IMR-90 (cell line): Measurements from ENCODE around the gene TMEM135. TPM values are rescaled to one million over a fixed set of nuclear protein-coding genes. Genes with fewer than 3 reads are reported as not detected.

Experiments
- ATAC-seq: fragments of 200-7000 bp; cut with Tn5 transposase; 2 replicates; pipeline ENCODE4 v1.9.1; 2020; ENCODE audit warnings: low read depth, mild to moderate bottlenecking, moderate library complexity
- BruUV-seq: library from RNA; stranded (reverse); fragments of 400-500 nt; replicated peaks from 2 replicates; lab custom pipeline; 2021; lab: Mats Ljungman, UMichigan
- CTCF ChIA-PET: fragments of 300-600 bp; formaldehyde crosslinking; extraction: SDS; loops from one replicate; lab custom pipeline; 2021; ENCODE audit warnings: antibody characterized with exemption; lab: Yijun Ruan, JAX
- POLR2A ChIA-PET: fragments of 300-600 bp; sonication (Branson Sonifier 250); formaldehyde crosslinking; loops from one replicate; lab custom pipeline; 2022; ENCODE audit warnings: antibody characterized with exemption; ENCODE audit not compliant: unreplicated experiment; lab: Charles Lee
- DNase-seq: peaks from one replicate; pipeline ENCODE4 v3.0.0; 2013
- H2AFZ ChIP-seq: replicated peaks from 2 replicates; pipeline ENCODE3; 2013; ENCODE audit warnings: low read length, mild to moderate bottlenecking; ENCODE audit not compliant: poor library complexity
- H2AK5ac ChIP-seq: 2 replicates; pipeline ENCODE4 v1.6.1; 2013; ENCODE audit warnings: low read depth, low read length, inconsistent platforms
- H2AK9ac ChIP-seq: replicated peaks from 2 replicates; pipeline ENCODE3; 2013; ENCODE audit warnings: mild to moderate bottlenecking, low read depth, low read length, moderate library complexity; ENCODE audit not compliant: poor library complexity
- H2BK120ac ChIP-seq: 2 replicates; pipeline ENCODE4 v1.6.1; 2013; ENCODE audit warnings: low read depth, low read length, inconsistent platforms
- H2BK15ac ChIP-seq: 3 replicates; pipeline ENCODE4 v1.6.1; 2013; ENCODE audit warnings: low read depth, low read length, inconsistent platforms
- H2BK20ac ChIP-seq: 2 replicates; pipeline ENCODE4 v1.6.1; 2013; ENCODE audit warnings: low read depth, mild to moderate bottlenecking, inconsistent platforms, low read length, moderate library complexity
- H2BK5ac ChIP-seq: 2 replicates; pipeline ENCODE4 v1.6.1; 2013; ENCODE audit warnings: mild to moderate bottlenecking, low read depth, low read length, inconsistent platforms; ENCODE audit not compliant: poor library complexity, severe bottlenecking
- H3K14ac ChIP-seq: replicated peaks from 2 replicates; pipeline ENCODE4 v1.6.1; 2013; ENCODE audit warnings: low read depth, low read length, inconsistent platforms
- H3K18ac ChIP-seq: 2 replicates; pipeline ENCODE4 v1.6.1; 2013; ENCODE audit warnings: low read depth, low read length, control low read depth
- H3K23ac ChIP-seq: 2 replicates; pipeline ENCODE4 v1.6.1; 2013; ENCODE audit warnings: low read depth, low read length, inconsistent platforms
- H3K27ac ChIP-seq: 2 replicates; pipeline ENCODE4 v1.5.1; 2013; ENCODE audit warnings: mild to moderate bottlenecking, control low read depth, low read length; ENCODE audit not compliant: insufficient read depth
- H3K27me3 ChIP-seq: 2 replicates; pipeline ENCODE4 v1.6.1; 2013; ENCODE audit warnings: low read length; ENCODE audit not compliant: control insufficient read depth, insufficient read depth
- H3K36me3 ChIP-seq: 2 replicates; pipeline ENCODE4 v1.6.1; 2013; ENCODE audit warnings: low read length, mixed read lengths; ENCODE audit not compliant: control insufficient read depth, insufficient read depth
- H3K4ac ChIP-seq: 2 replicates; pipeline ENCODE4 v1.6.1; 2013; ENCODE audit warnings: low read depth, low read length, inconsistent platforms
- H3K4me1 ChIP-seq: 2 replicates; pipeline ENCODE4 v1.6.1; 2013; ENCODE audit warnings: low read length, mixed read lengths; ENCODE audit not compliant: control insufficient read depth, insufficient read depth
- H3K4me2 ChIP-seq: 2 replicates; pipeline ENCODE4 v1.6.1; 2013; ENCODE audit warnings: low read depth, mild to moderate bottlenecking, control low read depth, low read length, moderate library complexity
- H3K4me3 ChIP-seq: 2 replicates; pipeline ENCODE4 v1.5.1; 2013; ENCODE audit warnings: low read depth, mild to moderate bottlenecking, control low read depth, low read length, moderate library complexity; ENCODE audit not compliant: insufficient read depth
- H3K56ac ChIP-seq: 2 replicates; pipeline ENCODE4 v1.6.1; 2013; ENCODE audit warnings: low read length, inconsistent platforms; ENCODE audit not compliant: insufficient read depth; ENCODE audit errors: extremely low read depth
- H3K79me1 ChIP-seq, 2 experiments: 2 replicates each; pipeline ENCODE4 v1.6.1; 2013; ENCODE audit warnings: low read length in 2 of 2, inconsistent platforms in 1 of 2, low read depth in 1 of 2
- H3K9ac ChIP-seq: 2 replicates; pipeline ENCODE4 v1.6.1; 2013; ENCODE audit warnings: low read depth, low read length, control low read depth
- H3K9me1 ChIP-seq: 2 replicates; pipeline ENCODE4 v1.6.1; 2013; ENCODE audit warnings: low read length, inconsistent platforms; ENCODE audit not compliant: insufficient read depth
- H3K9me3 ChIP-seq: 2 replicates; pipeline ENCODE4 v1.6.1; 2013; ENCODE audit warnings: low read length; ENCODE audit not compliant: control insufficient read depth, insufficient read depth
- H4K20me1 ChIP-seq: 2 replicates; pipeline ENCODE4 v1.6.1; 2013; ENCODE audit warnings: low read length, inconsistent platforms; ENCODE audit not compliant: insufficient read depth
- H4K5ac ChIP-seq: 2 replicates; pipeline ENCODE4 v1.6.1; 2013; ENCODE audit warnings: mild to moderate bottlenecking, low read depth, low read length, control low read depth
- H4K8ac ChIP-seq, 2 experiments: 2 replicates each; pipeline ENCODE4 v1.6.1; 2013; ENCODE audit warnings: low read depth in 2 of 2, low read length in 2 of 2, control low read depth in 1 of 2, inconsistent platforms in 1 of 2
- H4K91ac ChIP-seq: 2 replicates; pipeline ENCODE4 v1.6.1; 2013; ENCODE audit warnings: low read depth, low read length, inconsistent platforms; ENCODE audit not compliant: insufficient read depth
- BHLHE40 ChIP-seq: fragments of 150-350 bp; IDR thresholded peaks from 2 replicates; pipeline ENCODE4 v1.6.1; 2016; ENCODE audit warnings: mild to moderate bottlenecking, low read depth, low read length
- CEBPB ChIP-seq: IDR thresholded peaks from 2 replicates; pipeline ENCODE4 v1.6.1; 2012; ENCODE audit warnings: low read depth, low read length, improper control_type of control experiment
- CHD1 ChIP-seq: IDR thresholded peaks from 2 replicates; pipeline ENCODE4 v1.6.1; 2012; ENCODE audit warnings: low read depth, low read length, improper control_type of control experiment
- CTCF ChIP-seq: conservative IDR thresholded peaks from 2 replicates; pipeline ENCODE4 v1.5.1; 2012; ENCODE audit warnings: mild to moderate bottlenecking, low read depth, low read length, improper control_type of control experiment
- FOS ChIP-seq: fragments of 150-350 bp; IDR thresholded peaks from 2 replicates; pipeline ENCODE4 v1.6.1; 2016; ENCODE audit warnings: low read depth, low read length
- MAFK ChIP-seq: IDR thresholded peaks from 2 replicates; pipeline ENCODE4 v1.6.1; 2012; ENCODE audit warnings: low read depth, low read length, improper control_type of control experiment
- MAZ ChIP-seq: IDR thresholded peaks from 2 replicates; pipeline ENCODE4 v1.6.1; 2012; ENCODE audit warnings: low read depth, mild to moderate bottlenecking, low read length, improper control_type of control experiment, moderate library complexity, borderline replicate concordance
- MXI1 ChIP-seq: IDR thresholded peaks from 2 replicates; pipeline ENCODE4 v1.6.1; 2012; ENCODE audit warnings: low read depth, mild to moderate bottlenecking, low read length, moderate library complexity, borderline replicate concordance
- NFE2L2 ChIP-seq: fragments of 150-350 bp; IDR thresholded peaks from 2 replicates; pipeline ENCODE4 v1.6.1; 2016; ENCODE audit warnings: low read depth, mild to moderate bottlenecking, low read length
- POLR2A ChIP-seq: IDR thresholded peaks from 2 replicates; pipeline ENCODE4 v1.6.1; 2012; ENCODE audit warnings: mild to moderate bottlenecking, low read depth, low read length
- RAD21 ChIP-seq: IDR thresholded peaks from 2 replicates; pipeline ENCODE4 v1.6.1; 2012; ENCODE audit warnings: low read length, improper control_type of control experiment
- RCOR1 ChIP-seq: IDR thresholded peaks from 2 replicates; pipeline ENCODE4 v1.6.1; 2012; ENCODE audit warnings: mild to moderate bottlenecking, low read length, improper control_type of control experiment; ENCODE audit not compliant: insufficient replicate concordance
- RFX5 ChIP-seq: IDR thresholded peaks from 2 replicates; pipeline ENCODE4 v1.8.0; 2012; ENCODE audit warnings: low read depth, mild to moderate bottlenecking, low read length, moderate library complexity
- SMC3 ChIP-seq: fragments of 150-350 bp; IDR thresholded peaks from 2 replicates; pipeline ENCODE4 v1.6.1; 2016; ENCODE audit warnings: low read depth, mild to moderate bottlenecking, antibody characterized with exemption, low read length, moderate library complexity
- USF2 ChIP-seq: fragments of 150-350 bp; IDR thresholded peaks from 2 replicates; pipeline ENCODE4 v1.6.1; 2017; ENCODE audit warnings: mild to moderate bottlenecking, antibody characterized with exemption, low read length, low read depth
- whole genome bisulfite sequencing, 2 experiments: methylation state at CpG; one replicate each; pipeline versions ENCODE4 v1.1.5 to v1.1.7; 2013; ENCODE audit warnings: missing lambda C conversion rate in 2 of 2; ENCODE audit not compliant: insufficient read length in 1 of 2; ENCODE audit errors: extremely low coverage in 2 of 2; 5-methylcytosine and 5-hydroxymethylcytosine counted together
- dilution Hi-C: fragments of 300-500 bp; cut with HindIII; formaldehyde crosslinking; loops from one replicate; pipeline ENCODE4 v1.14.3; 2018; ENCODE audit warnings: low sequenced_read_pairs; ENCODE audit not compliant: unreplicated experiment
- in situ Hi-C: fragments of 300-500 bp; cut with MboI; formaldehyde crosslinking; loops from 3 replicates; pipeline ENCODE4 v1.14.3; 2019; ENCODE audit warnings: low sequenced_read_pairs, inconsistent platforms, mixed read lengths
- intact Hi-C: fragments of 100-400 bp; cut with micrococcal nuclease; formaldehyde crosslinking; loops from 2 replicates; pipeline ENCODE4 v1.10.0; 2022
- polyA plus RNA-seq, 3 experiments: library from polyadenylated mRNA; depleted of rRNA; stranded (reverse); fragments of >200 nt; gene quantifications; 2 replicates each; pipeline ENCODE4 v1.2.3, GENCODE V29; 2012; ENCODE audit warnings: low replicate concordance in 1 of 3
- total RNA-seq: library from RNA; depleted of rRNA; stranded (reverse); fragments of >200 nt; gene quantifications from 2 replicates; pipeline ENCODE4 v1.2.3, GENCODE V29; 2012
- TF ChIP-seq, protein P1 (sequence below): fragments of 150-350 bp; IDR thresholded peaks from 2 replicates; pipeline ENCODE4 v1.6.1; 2016; ENCODE audit warnings: low read depth, mild to moderate bottlenecking, low read length, moderate library complexity, borderline replicate concordance

The TMEM135 gene
- total and polyA plus RNA-seq, 2 of the 4 experiments (the other 2 are of a cell fraction): 3.9 to 5.9 TPM

DNA sequence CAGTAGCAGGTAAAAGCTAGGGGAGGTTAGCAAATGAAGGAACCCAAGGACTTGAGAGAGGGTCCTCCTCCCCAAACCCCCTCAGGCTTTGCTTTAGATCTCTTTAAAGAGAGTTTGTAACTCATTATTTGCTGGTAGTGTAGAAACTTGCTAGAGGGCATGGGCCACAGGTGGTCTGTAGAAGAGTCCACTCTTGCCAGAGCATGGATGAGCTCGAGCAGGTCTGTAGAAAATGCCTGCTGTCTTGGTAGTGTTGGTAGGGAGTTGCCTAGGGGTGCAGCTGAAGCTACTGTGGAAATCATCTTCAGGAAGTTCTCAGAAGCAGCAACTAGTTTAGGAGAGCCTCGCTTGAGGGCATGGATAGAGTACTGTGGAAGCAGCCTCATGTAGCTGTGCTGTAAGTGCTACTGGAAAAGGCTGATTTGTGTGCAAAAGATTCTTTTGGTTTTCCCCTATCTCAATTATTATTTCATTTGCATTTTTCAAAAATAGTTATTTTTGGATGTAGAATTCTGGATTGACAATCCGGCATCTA lies 104.3 kb downstream of the TMEM135 start:
- no peak overlapping the region for H4K5ac ChIP-seq
- H3K14ac ChIP-seq: 0 out of 2 replicates have a peak overlapping the region, but pooled peaks have one; percentile 24
- H3K9me3 ChIP-seq: no peaks in the 10 kb centered on the region
- H2AFZ ChIP-seq: no peak overlapping the region
- BruUV-seq: no TSS peak
- no peak for TF ChIP-seq CEBPB
- TF ChIP-seq, protein P1, sequence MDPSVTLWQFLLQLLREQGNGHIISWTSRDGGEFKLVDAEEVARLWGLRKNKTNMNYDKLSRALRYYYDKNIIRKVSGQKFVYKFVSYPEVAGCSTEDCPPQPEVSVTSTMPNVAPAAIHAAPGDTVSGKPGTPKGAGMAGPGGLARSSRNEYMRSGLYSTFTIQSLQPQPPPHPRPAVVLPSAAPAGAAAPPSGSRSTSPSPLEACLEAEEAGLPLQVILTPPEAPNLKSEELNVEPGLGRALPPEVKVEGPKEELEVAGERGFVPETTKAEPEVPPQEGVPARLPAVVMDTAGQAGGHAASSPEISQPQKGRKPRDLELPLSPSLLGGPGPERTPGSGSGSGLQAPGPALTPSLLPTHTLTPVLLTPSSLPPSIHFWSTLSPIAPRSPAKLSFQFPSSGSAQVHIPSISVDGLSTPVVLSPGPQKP: no peak
- no peak for TF ChIP-seq POLR2A
- TF ChIP-seq RCOR1: no peak
- no peak for TF ChIP-seq CTCF
- no peak for TF ChIP-seq NFE2L2
- no peak for TF ChIP-seq CHD1
- TF ChIP-seq MAFK: no peak
- TF ChIP-seq FOS: no peak
- TF ChIP-seq SMC3: no peak
- no peak for TF ChIP-seq MAZ
- no peak for TF ChIP-seq USF2
- no peak for TF ChIP-seq MXI1
- no peak for TF ChIP-seq RAD21
- no peak for TF ChIP-seq BHLHE40
- no peak for TF ChIP-seq RFX5
- H3K79me1 ChIP-seq: peaks cover 4 to 9% of the 10 kb centered on the region in 2 experiments; a peak in 2 of 4 replicates
- WGBS, 2 experiments: 80% methylated on average over 1 of the region's 3 CpGs; no CpG with 5 or more reads in 1 of the 2 experiments
- no peaks in the 10 kb centered on the region for H4K20me1 ChIP-seq
- H4K8ac ChIP-seq: no peak overlapping the region
- no peaks in the 10 kb centered on the region for H3K4me1 ChIP-seq
- in situ Hi-C loops: no loop called here
- H3K9ac ChIP-seq: no peak overlapping the region
- dilution Hi-C loops: no loop called here
- H3K56ac ChIP-seq: no peak overlapping the region
- no peak overlapping the region for H3K4me3 ChIP-seq
- no peak for DNase-seq
- H2BK5ac ChIP-seq: no peak overlapping the region
- ATAC-seq: no peak
- no peaks in the 10 kb centered on the region; the same call in 1 of the 2 replicates for H3K9me1 ChIP-seq
- no peak overlapping the region for H3K27ac ChIP-seq
- CTCF ChIA-PET: no interaction called here
- no peak overlapping the region for H4K91ac ChIP-seq
- no peak overlapping the region for H2AK5ac ChIP-seq
- intact Hi-C loops: no loop called here
- no peak overlapping the region for H3K23ac ChIP-seq
- no peak overlapping the region for H2BK20ac ChIP-seq
- H2BK120ac ChIP-seq: no peak overlapping the region
- H3K18ac ChIP-seq: no peak overlapping the region
- no peak overlapping the region for H3K4me2 ChIP-seq
- H3K36me3 ChIP-seq: no peaks in the 10 kb centered on the region
- H2AK9ac ChIP-seq: no peak overlapping the region
- H3K4ac ChIP-seq: no peak overlapping the region
- POLR2A ChIA-PET: no interaction called here
- H2BK15ac ChIP-seq: no peak overlapping the region
- H3K27me3 ChIP-seq: no peaks in the 10 kb centered on the region
